GM19099 (cell line): ENCODE results near the gene SSUH2.

Source experiments
- POLR2A ChIP-seq: IDR thresholded peaks from 3 replicates; pipeline ENCODE4 v1.6.1; 2011; ENCODE audit warnings: low read depth; ENCODE audit not compliant: insufficient read length; ENCODE audit errors: extremely low read depth

The SSUH2 gene

DNA sequence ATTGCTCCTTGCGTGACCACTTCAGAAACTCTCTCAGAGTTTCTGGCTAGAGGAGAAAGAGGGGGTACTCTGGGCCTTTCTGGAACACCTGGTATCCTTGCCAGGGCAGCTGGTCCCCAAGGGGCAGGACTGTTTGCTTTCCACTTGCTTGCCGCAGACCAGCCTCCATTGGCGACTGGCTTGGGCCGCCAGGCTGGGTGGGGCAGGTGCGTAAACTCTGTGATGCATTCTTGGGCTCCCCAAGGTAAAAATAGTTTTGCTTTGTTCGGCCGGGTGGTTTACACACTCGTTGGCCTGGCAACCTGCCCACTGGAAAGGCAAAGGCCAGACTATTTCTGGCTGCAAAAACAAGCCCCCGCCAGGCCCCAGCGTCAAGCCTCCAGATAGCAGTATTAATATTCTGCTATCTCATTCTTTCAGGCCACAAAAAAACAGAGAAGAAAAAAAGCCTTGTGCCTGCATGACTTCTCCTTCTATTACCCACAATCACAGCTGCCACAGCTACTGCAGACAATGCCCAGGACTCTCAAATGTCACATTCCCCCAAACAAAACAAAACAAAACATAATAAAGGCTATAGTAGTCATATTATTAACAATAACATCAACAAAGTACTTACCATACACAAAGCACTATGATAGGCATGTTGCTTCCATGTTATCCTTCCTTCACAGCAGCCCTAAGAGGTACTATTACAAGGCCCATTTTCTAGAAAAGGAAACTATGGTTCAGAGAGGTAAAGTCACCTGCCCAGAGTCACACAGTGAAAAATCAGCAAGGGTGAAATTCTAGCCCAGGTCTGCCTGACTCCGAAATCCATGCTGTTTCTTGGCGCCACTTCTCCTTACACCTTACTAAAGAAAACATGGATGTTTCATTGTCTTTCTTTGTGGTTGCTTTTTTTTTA lies 14.0 kb upstream of the SSUH2 start:
- no peak for TF ChIP-seq POLR2A

DNA sequence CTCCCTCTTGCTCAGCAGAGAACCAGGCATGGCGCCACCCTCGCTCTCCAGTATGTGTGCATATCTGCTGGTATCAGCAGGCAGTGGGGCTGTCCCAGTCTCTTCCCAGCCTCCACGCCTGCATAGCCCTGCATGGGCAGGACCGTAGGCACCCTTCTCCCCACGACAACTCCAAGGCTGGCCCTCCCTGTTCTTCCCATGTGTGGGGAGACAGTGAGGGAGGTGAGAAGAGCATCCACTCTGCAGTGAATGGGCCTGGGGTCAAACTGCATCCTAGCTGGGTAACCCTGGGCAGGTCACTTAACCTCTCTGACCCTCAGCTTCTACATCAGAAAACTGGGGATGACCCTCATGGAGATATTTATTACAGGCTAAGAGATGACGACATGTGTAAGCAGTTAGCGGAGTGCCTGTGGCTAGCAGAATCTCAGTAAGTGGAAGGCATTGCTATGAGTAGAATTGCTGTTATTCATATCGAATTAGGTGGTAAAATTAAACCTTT lies 13.3 kb upstream of the SSUH2 start:
- TF ChIP-seq POLR2A = no peak

DNA sequence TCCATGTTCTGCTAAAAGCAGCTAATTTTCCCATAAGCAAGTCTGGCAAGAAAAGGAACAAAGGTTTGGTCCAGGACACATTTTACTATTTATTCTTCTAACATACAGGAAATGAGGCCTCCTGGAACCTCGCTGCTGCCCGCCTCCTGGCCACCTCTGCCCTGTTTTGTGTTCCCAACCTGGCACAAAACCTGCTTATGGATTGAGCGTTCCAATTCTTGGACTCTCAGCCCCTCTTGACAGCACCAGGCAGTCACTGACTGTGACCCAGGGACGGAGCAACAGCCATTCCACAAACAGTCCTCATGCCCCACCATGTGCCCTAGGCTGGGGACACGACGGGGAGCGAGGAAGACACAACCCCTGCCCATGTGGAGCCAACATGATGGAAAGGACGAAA lies 11.6 kb upstream of the SSUH2 start:
- no peak for TF ChIP-seq POLR2A

DNA sequence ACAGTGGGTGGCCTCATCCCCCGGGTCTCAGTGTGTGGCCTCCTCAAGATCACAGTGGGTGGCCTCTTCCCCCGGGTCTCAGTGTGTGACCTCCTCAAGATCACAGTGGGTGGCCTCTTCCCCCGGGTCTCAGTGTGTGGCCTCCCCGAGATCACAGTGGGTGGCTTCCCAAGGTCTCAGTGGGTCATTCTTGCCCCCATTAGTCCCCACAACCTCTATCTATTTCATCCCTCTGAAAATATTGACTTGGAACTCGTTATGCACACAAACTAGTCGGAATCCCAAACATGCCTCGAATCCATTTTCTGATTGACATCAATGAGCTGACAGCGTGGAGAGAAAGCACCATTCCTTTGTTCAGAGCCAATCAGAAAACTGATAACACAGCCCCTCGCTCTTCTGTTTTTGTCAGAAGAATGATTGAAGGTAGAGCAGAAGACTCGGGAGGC lies 10.8 kb upstream of the SSUH2 start:
- no peak for TF ChIP-seq POLR2A

DNA sequence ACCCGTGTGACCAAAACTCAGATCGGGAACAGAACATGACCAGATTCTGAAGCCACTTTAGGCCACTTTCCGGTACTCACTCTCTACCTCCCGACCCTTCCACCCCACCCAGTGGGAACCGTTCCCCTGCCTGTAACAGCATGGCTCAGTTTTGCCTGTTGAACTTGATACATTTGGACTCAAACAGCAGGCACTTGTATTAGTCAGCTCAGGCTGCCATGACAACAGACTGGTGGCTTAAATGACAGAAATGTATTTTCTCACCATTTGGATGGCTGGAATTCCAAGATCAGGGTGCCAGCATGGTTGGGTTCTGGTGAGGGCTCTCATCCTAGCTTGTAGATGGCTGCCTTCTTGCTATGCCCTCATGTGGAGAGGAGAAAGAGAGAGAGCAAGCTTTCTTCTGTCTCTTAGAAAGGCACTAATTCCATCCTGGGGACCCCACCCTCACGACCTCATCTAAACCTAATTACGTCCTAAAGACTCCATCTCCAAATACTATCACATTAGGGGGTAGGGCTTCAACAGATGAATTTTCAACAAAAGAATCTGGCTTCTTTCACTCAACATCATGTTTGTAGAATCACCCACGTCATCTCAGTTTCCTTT lies 9.3 kb upstream of the SSUH2 start:
- TF ChIP-seq POLR2A = no peak

DNA sequence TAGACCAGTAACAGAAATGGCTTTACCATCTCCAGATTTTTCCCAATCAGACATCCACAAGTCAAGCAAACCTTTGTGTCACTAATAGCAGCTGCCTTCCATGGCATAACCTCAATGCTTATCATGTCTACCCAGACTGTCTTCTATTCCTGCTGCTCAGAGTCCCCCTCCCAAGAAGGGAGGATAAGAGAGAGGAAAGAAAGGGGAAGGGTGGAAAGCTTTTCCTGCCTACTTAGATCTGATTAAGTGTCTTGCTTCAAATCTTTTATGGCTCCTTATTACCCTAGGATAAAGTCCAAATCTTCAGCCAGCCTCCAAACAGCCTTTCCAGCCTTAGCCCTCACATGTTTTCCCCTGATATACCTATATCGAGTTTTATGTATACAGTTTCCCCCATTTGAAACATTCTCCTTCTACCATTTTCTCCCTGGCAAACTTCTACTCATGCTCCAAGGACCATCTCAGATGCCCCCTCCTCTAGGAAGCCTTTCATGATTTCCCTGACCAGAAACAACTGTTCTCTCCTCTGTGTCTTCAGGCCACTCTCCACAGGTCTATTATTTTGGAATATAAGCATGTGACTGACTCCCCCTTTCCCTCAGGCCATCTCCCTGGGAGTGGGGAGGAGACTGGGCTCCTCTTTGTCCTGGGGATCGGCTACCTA lies 7.9 kb upstream of the SSUH2 start:
- no peak for TF ChIP-seq POLR2A

DNA sequence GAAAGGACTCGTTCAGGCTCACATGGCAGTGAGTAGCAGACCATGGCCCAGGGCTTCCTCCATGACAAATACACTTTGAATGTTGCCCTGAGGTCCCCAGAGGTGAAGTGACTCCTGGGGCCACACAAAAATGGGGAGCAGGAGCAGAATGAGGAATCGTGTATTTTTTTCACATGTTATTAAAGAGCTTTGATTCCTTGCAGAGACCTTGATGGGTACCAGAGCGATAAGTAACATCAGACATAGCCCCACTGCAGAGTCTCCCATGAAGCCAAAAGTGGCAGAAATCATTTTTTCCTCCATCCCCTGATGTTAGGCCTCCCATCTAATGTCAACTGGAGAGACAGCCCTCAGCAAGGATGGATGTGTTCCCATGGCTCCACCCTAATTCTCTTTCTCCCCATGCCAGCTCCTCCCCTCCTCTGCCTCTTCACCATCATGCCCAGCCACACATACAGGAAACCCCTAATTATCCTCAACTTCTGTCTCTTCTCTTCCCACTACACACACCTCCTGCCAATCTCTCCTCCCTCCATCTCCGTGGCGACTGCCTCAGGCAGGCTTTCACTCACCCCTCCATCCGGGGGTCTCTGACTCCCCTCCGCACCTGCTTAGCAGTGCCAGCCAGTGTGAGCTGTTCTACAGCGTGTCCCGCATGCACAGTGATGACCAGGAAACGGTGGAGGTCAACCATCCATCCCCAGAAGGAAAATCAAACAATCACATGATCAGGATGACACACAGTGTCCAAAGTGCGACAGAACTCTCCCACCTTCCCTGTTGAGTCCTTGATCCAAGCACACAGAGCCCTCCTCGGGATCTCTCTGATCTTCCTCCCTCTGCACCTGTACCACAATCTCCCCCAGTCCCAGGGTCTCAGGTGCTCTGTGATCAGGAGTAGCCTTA lies 7.1 kb upstream of the SSUH2 start:
- TF ChIP-seq POLR2A = no peak

DNA sequence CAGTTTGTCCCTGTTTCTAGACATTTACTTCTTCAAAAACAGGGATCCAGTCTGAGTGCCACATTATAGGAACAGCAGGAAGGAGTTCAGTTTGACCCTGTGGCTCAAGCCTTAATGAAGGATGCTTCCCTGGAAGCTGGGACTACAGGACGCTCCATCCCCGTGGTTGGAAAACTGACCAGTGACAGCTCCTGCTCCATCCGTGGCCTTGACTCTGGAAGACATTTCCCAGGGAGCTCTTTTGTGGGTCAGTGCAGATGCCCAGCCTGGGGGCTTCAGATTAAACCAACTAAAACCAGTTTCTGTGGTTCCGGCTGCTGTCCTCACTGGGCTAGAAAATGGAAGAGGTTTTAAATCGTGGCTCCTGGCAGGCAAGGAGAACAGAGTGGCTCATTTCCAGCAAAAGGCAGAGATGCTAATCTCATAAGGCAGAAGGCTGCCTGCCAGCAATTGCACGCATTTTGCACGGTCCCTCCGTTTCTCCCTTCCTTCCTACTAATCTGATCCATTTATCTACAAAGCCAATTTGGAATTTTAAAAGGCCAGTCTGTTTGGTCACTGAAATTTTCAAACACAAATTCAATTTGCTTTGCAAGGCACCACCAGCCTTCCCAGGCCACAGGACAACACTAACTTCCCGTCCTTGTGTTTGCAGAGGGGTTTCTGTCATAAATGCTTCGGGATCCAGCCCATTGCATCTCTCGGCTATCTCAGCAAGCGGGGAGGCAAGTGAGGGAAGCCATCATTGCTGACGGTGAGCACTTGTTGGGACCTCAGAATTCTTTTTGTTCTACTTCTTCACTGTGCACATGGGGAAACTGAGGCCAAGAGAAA lies 6.2 kb upstream of the SSUH2 start:
- no peak for TF ChIP-seq POLR2A

DNA sequence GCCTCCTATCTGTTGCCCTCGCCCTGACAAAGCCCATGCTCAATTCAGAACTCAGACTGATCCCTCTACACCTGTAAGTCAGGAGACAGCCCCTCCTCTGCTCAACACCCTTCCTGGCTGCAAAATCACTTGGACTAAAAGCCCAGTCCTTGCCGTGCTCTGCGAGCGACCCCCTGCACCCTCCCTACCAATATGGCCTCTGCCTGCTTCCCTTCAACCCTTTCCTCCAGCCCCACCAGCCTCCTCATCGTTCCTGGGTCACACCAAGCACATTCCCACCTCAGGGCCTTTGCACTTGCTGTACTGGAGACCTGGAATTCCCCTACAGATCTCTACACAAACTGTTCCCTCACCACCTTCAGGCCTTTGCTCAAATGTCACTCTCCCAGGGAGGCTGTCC lies 5.2 kb upstream of the SSUH2 start:
- no peak for TF ChIP-seq POLR2A

DNA sequence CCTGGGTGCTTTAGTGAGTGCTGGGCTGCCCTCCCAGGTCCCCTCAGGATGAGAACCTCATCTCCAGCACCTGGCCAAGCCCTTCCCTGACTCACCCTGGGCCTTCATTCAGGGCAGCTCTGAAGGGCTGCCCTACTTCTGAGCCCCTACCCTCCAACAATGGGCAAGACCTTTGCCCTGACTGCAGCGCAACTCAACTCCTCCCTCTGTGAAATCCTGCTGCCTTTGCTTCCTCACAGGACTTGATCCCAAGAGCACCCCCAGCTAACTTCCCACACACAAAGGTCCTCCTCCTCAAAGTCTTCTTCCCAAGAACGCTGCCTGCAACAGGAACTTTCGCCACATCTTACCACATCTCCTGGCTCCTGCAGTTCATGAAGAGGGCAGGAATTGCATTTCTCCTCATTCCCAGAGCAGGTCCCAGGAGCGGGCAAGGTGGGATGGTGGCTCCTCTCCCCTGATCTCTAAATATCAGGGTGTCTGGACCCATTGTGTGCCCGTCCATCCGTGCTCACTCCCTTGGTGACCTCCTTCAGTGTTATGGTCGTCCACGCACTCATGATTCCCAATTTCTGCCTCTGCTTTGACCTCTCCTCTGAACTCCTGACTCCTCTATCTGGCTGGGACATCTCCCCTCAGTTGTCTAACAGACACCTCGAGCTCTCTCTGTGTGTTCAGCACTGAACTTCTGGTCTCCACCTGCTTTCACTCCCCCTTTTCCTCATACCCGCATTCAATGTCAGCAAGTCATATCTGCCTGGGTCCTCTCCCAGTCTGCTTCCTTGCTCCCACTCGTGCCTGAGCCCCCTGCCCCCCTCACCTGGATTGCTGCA lies 4.5 kb upstream of the SSUH2 start:
- no peak for TF ChIP-seq POLR2A

DNA sequence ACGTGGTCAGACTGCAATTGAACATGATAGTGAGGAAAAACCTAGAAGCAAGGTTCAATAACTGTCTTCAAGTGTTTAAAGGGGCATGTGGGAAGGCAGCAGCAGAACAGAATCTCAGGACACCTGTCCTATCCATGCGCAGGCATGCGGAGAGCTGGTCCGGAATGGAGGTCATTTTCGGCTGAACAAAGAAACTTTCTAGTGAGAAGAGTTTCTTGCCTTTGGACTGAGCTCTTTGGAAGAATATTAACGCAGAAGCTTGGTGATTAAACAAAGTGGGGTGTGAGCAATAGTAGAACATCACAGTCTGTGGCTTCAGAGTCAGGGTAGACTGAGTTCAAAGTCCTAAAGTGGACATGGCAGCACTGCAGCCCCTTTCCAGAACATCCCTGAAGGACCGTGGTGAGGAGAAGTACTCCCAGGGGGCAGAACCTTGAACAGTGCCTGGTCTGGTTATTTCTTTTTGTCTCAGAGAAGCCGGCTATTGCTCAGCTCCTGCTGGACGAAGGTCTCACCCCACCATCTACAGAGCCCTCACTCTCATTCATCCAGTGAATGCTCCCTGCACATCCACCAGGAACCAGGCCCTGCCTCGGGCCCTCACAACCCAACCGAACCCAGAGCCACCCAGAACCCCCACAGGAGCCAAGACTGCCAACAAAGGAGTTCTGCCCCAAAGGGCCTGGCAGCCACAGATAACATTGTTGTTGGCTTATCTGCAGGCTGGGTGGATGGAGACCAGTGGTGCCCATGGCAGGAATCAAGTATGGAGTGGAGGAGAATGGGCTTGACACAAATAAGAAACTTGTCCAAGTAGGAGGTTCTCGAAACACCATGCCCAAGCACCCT lies 2.8 kb upstream of the SSUH2 start:
- no peak for TF ChIP-seq POLR2A

DNA sequence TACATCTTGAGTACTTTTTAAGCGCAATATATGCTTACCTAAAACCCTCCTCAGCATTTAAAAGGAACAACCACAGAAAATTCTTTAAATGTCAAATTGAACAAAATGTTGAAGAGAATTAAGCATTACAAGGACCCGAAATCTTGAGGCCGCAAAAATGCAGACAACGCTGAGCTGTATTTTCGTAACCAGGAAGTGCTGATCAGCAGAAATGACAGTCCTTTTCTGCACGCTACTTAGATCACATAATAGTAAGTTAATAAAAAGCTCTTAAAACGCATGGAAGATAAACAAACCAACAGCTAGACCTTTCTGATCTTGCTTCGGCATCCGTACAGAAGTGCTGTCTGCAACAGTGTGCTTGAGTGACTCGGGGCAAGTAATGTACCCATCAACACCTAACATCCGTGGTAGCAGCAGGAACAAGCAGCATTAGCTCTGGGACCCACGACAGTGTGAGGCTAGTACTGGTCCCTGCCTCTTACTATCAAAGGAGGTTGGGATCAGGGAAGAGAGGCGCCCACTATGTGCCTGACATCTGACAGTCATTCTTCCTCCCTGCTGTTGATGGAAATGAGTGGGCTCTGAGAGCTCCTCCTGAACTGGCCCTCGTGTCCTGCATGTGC lies 1.8 kb upstream of the SSUH2 start:
- TF ChIP-seq POLR2A = no peak
